GM19035 (cell line): ENCODE data around the gene IRF2BP1.
"Not testable (repeated sequence)": the region's sequence is repeated elsewhere in the genome, so short reads cannot be mapped to it uniquely, and the experiment has no call there.

Source experiments
- ATAC-seq: cut with Tn5 transposase; IDR thresholded peaks from one replicate; pipeline ENCODE4 v1.9.1; 2021; ENCODE audit not compliant: unreplicated experiment

Gene IRF2BP1

DNA sequence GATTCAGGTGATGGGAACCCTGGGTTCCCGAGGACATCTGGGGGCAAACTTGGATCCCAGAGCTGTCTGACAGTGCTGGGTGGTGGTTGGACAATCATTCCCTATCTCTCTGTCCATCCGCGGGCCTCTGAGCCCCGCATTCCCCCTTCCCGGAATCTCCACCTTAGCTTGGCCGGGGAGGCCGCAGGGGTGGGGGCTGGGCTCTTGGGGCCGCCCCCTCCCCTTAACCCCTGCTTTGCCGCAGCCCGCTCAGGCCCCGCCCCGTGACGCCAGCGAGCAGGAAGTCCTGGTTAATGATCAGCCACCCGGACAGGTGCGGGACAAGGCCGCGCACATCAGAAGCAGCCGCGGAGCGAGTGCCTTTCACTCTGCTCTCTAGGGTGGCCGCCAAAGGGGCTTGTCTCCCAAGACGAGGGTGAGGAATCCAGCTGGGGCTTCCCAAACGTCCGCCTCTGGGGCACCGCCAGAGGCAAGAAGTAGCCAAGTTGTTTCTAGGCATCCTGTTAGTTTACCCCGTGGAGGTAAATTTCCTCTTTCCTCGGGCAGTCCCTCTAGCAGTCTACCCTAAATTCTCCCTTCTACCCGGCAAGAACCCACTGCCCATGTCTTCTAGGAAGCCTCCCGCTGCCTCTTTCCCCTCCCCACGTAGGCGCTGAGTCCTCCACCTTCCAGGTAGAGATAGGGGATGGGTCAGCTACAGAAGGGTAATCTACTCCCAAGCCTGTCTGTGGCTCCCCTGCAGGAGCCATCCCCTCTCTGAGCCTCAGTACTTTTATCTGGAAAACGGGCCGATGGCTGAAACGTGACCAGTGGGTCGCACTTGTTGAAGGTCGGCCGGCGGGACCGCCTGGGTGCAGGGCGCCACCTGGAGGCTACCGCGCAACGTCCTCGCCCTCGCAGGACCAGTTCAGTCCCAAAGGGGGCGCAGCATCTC, 3.0 kb downstream of the IRF2BP1 start:
- ATAC-seq = peak; percentile 25

DNA sequence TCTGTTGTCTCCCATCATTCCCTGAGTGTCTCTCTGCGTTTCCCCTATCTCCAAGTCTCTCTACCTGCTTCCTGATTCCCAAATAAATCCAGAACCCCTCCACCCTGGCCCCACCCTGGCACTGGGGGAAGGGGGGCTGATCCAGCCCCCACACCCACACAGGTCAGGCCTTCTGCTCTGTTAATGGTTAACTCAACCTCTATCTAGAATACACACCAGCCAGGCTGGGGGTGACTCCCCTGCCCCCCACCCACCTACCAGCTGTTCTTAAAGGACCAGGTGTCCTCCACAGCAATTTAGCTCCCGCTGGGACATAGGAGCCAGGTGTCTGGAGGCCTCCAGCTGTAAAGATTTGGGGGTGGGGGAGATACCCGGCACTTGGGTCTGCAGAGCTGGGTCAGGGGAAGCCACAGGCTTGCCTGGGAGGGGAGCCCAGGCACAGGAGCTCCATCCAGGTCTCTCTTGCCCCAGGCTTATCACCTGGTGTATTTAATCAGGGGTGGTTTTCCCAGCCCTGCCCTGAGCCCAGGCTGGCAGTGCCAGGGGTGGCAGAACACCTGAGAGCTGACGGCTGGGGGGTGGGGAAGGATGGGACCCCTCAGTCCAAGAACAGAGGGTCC, 3.9 kb downstream of the IRF2BP1 start:
- no peak for ATAC-seq

DNA sequence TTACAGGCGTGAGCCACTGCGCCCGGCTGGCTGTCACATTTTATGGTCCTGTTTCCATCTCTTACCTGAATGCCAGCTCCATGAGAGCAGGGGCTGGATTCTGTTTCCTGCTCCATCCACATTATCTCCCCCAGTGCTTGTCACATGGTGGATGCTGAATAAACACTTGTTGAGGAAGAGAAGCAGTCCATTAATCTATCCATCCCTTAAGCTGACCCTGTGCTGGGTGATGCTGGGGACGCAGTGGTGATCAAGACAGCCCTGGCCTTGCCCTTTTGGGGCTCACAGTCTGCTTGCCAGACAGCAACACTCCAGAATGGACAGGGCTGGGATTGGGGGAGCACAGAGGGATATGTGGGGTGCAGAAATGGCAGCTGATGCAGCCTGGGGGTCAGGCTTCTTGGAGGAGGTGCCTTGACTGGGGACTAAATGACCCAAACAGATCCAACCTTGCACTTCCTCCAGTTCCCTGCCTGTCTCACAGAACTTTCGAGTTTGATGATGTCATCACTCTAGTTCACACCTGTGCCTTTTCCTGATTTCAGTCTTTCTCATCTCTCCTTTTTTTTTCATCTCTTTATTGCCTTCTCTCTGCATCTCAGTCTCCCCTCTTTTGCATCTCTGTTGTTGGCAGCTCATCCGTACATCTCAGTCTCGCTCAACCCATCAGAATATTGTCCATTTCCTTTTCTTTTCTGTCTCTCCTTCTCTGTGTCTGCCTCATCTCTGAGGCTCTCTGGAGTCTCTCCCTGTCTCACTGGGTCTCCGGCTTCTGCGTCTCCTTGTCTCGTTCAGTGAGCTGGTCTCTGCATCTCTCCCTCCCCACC, 4.6 kb downstream of the IRF2BP1 start:
- ATAC-seq = no peak

DNA sequence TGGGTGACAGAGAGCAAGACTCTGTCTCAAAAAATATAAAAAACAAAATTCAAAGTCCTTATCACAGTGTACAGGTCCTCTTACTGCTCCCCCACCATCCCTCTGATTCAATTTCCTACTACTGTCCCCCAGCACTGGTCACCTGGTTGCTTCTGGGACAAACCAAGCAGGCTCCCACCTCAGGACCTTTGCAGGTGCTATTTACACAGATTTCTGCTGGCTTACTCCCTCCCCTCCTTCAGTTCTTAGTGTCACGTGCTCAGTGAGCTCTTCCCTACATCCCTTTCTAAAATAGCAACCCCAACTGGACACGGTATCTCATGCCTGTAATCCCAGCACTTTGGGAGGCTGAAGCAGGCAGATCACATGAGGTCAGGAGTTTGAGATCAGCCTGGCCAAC, 6.0 kb downstream of the IRF2BP1 start:
- no peak for ATAC-seq

DNA sequence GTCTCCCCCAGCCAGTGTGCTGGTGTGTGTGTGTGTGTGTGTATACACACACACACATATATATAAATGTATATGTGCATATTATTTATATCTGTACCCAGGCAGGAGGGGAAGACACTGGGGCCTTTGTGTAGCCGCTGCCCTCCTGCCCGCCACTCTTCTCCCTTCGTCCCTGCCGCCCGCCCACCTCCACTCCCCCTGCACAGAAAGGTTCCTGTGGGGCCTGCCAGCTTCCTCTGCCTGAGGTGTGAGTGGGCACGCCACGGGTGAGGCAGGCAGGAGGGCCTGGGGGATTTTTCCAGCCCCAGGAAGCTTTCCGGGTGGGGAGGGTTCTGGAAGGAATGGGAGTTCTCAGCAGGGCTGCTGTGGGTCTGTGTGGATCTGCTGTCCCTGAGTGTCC, 6.9 kb downstream of the IRF2BP1 start:
- ATAC-seq = no peak

DNA sequence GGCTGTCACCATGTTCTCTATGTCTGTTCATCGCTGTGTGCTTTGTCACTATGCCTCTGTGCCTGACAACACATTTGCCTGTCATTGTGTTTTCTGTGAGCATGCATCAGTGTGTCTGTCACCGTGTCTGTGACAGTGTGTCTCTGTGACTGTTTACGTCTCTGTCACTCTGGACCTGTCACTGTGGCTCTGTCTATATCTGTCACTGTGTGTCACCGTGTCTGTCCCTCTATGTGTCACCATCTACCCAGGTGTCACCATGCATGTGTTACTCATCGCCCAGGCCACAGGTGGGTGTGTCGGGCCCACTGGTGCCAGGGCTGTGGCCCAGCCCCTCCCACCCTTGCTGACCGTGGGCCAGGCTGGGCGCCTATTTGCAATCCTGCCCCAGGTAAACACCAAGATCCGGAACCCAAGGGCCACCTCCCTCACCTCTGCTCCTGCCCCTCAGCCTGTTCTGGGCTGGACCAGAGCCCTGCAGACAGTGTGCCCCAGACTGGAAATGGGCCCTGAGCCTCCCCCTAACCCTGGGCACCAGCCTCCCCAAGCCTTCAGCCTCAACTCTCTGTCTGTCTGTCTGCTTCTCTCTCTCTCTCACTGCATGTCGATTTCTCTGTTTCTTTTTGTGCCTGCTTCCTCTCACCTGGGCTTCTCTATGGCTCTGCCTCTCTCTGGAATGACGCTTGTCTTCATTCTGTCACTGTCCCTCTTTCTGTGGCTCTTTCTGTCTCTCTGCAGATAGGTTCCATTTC, 7.7 kb downstream of the IRF2BP1 start:
- ATAC-seq = no peak

DNA sequence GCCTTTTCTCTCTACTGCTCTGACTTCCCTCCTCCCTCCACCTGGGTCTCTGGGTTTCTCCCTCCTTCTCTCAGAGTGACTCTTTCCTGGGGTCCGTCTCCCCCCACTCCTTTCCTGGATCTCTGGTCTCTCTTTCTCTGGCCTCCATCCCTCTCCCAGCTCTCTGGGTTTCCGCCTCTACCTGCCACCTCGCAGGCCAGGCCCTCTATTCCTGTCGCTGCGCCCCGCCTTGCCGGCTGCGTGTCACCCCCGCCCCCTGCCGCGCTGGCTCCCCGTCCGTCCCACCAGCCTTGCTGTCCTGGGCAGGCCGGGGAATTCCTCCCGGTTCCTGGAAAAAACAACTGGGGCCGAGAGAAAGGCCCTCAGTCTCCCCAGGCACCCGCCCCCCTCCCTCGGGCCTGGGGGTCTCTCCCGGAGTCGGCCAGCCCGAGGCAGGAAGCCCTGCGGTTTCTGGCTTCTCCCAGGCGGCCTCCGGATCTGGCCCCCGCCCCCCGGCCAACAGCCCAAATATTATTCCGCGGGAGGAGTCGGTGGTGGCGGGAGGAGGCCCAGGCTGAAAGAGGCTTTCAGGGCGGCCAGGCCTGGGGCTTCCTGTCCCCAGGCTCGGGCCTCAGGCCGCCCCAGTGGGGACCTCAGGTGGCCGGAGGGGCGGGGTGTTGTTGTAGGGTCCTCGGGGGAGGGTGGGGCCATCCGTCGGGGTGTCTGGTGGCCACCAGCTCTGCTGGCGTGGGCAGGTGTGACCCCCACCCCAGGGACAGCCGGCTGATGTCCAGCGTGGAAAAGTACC, 9.3 kb downstream of the IRF2BP1 start:
- no peak for ATAC-seq

DNA sequence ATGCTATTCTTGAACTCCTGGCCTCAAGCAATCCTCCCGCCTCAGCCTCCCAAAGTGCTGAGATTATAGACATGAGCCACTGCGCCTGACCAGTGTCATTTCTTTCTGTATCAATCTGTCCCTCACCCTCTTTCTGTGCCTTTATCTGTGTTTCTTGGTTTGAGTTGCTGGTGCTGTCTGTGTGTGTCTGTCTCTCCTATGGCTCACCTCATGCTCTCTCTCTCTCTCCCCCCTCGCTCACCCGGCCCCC, 9.9 kb downstream of the IRF2BP1 start:
- no peak for ATAC-seq

DNA sequence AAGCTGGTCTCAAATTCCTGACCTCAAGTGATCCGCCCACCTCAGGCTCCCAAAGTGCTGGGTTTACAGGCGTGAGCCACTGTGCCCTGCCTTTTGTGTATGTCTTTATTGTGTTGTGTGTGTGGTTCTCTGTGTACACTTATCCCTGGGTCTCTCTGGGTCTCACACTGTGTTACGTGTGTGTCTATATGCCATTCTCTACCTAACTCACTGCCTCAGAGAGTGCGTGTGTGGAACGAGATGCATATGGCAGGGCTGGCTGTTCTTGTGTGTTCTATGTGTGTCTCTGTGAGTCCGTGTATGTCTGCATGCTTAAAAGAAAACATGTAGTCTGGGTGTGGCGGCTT, 11.3 kb downstream of the IRF2BP1 start:
- no peak for ATAC-seq

DNA sequence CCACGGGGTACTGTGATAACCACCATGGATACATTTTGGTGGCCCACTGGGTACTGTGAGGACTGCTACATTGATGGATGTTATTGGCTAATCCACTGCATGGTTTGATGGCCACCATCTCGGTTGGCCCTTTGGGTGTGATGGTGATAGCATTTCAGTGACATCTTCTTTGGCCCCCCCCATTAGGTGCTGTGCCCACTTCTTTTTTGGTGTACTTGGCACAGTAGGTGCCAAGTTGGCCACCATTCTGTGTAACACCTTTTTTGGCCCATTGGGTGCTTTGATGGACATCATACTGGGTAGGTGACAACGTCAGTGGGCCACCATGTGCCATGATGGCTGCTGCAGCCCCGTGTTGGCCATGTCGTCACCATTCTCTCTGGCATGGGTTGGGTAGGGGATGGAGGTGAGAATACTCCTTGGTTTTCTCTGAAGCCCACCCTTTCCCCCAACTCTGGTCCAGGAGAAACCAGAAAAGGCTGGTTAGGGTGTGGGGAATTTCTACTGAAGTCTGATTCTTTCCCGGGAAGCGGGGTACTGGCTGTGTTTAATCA, 12.6 kb downstream of the IRF2BP1 start:
- ATAC-seq = no peak

DNA sequence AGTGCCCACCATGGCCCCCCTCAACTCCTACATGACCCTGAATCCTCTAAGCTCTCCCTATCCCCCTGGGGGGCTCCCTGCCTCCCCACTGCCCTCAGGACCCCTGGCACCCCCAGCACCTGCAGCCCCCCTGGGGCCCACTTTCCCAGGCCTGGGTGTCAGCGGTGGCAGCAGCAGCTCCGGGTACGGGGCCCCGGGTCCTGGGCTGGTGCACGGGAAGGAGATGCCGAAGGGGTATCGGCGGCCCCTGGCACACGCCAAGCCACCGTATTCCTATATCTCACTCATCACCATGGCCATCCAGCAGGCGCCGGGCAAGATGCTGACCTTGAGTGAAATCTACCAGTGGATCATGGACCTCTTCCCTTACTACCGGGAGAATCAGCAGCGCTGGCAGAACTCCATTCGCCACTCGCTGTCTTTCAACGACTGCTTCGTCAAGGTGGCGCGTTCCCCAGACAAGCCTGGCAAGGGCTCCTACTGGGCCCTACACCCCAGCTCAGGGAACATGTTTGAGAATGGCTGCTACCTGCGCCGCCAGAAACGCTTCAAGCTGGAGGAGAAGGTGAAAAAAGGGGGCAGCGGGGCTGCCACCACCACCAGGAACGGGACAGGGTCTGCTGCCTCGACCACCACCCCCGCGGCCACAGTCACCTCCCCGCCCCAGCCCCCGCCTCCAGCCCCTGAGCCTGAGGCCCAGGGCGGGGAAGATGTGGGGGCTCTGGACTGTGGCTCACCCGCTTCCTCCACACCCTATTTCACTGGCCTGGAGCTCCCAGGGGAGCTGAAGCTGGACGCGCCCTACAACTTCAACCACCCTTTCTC, 13.6 kb downstream of the IRF2BP1 start:
- no peak for ATAC-seq

DNA sequence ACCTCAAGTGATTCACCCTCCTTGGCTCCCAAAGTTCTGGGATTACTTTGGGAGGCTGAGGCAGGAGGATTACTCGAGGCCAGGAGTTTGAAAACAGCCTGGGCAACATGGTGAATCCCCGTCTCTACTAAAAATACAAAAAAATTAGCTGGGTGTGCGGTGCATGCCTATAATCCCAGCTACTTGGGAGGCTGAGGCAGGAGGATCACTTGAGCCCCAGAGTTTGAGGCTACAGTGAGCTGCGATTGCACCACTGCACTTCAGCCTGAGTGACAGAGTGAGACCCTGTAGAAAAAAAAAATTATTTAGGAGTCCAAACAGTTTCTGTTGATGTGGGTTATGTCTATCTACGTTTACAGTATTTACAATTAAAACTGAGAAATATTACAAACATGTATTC, 15.1 kb downstream of the IRF2BP1 start:
- no peak for ATAC-seq

DNA sequence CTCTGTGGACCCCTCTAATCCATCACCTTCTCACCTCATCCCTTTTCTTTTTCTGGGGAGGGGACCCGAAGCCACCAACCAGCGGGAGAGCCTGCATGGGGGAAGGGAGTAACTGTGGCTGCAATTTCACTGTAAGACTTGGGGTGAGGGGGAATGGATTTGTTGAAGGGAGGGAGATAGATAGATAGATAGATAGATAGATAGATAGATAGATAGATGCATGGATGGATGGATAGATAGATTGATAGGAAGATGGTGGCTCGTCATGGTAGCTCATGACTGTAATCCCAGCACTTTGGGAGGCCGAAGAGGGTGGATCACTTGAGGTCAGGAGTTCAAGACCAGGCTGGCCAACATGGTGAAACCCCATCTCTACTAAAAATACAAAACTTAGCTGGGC, 18.7 kb downstream of the IRF2BP1 start:
- ATAC-seq = not testable (repeated sequence)

DNA sequence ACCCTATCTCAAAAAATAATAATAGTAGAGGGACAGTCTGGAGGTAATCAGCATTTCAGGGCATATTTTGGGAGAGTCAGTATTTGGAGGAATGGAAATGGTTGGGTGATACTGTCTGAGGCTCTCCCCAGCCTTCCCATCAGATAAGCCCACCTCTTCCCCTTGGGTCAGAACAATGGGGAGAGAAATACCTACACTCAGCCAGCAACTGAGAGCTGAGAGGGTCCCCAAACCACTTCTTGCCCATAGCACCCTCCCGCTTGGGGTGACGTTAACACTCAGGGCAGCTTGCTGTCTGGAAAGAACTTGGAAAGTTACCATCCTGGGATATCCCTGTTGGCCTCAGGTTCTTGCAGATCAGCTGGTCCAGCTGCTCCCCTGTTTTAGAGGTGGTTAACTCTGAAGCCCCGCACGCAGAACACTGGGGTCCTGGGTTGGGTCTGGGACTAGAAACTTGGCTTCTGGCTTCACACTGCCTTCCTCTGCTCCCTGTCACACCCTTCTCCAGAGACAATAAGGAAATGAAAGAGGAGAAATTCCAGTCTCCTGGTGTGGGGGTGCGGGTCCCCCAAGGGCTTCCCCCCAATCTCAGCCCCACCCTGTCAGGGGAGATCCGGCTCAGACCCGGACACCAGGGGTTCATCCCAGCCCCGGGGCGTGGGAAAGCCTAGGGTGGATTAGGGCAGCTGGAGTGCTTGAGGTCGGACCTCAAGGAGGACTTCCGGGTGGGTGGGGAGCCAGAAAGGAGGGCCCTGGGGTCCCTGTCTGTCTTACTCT, 19.4 kb downstream of the IRF2BP1 start:
- no peak for ATAC-seq

DNA sequence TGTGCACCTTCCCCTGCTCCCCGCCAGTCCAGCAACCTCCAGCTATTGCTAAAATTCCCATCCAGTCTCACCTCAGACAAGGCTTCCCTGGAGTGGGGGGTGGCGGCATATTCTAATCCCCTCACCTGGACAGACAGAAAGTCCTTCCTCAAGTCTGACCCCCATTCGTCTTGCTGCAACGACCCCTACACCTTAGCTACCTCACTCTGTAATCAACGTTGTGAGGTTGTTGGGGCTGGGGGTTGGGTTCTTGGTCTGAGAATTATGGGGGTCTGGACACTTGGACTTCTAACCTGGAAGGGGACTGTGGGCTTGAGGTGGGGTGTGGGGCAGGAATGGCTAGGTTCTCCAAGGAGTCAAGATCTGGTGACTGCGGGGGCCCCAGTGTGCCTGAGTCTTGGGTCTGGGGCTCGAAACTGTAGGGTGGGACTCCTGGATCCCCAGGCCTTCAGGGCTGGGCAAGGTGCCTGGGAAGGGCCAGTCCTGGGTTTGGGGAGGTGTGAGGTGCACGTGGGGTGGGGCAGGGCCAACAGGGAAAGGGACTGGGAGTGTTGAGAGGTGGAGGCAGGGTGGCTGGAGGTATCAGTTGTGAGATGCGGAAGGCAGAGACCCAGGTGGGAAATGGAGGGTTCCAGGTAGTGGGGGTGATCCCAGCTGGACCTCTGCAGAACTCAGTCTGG, 20.5 kb downstream of the IRF2BP1 start:
- no peak for ATAC-seq

DNA sequence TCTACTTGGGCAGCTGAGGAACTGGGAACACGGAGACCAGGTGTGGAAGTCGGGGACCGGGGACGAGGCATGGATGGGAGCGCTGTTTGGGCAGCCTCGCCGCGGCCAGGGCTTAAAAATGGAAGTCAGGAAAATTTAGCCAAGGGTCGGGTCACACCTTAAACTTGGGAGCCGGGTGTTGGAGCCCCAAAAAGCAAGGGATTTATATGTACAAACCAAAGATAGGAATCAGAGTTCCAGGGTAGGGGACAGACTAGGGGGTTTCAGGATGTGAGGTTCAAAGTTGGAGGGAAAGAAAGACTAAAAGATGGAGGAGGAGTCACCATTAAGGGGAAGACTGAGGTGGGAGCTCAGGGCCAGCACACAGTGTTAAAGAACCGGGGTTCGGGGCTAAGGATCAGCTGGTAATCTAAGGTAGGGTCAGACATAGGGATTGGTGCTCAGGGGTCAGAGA, 21.3 kb downstream of the IRF2BP1 start:
- no peak for ATAC-seq

DNA sequence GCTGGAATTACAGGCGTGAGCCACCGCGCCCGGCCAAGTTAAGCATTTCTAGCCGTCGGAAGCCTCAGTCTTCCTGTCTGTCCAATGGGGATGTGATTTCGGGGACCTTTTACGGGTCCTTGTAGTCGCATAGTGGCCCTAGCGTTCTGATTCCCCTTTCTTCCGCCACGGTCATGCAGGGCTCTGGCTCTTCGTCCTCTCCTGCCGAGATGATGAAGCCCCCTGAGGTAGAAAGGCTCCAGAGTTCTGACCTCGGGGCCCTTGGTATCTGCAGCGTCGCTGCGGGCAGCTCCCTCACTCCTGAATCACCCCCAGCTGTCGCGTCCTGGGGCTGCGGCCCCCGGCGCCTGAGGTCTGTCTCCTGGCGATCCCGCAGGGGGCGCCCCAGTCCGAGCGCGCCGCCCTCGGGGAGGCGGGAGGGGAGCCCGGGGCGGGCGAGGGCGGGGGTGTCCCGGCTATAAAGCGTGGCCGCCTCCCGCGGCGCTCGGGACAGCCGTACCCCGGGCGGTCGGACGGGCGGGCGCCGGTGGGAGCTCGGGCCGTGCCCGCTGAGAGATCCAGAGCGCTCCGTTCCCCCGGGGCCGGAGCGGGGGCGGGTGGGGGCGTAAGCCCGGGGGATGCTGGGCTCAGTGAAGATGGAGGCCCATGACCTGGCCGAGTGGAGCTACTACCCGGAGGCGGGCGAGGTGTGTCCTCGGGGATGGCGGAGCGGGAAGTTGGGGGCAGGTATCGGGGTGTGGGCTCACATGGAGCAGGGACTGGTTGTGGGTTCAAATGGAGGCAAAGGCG, 21.9 kb downstream of the IRF2BP1 start, which contains the start of gene FOXA3:
Gene FOXA3 (plus strand): TSS at position 487 of the 789 bp plus-strand sequence. CDS start 131 bp downstream, at position 618.
- ATAC-seq = peak; percentile 28
